ENCODE data around the gene PAPLN.
"Not testable (repeated sequence)": the region's sequence is repeated elsewhere in the genome, so short reads cannot be mapped to it uniquely, and the experiment has no call there.

The PAPLN gene

GRCh38 chr14:73305499-73305898 lies 68.2 kb downstream of the PAPLN start:
- DNase-seq, result no peak

- DNase-seq, result no peak
These were observed 70.0 kb downstream of the PAPLN start for GRCh38 chr14:73307261-73307660.

- DNase-seq, result not testable (repeated sequence)
These were observed 71.9 kb downstream of the PAPLN start for GRCh38 chr14:73309207-73309606.

GRCh38 chr14:73311708-73312030 lies 74.4 kb downstream of the PAPLN start:
- DNase-seq, result no peak

- DNase-seq, result no peak
These were observed 75.4 kb downstream of the PAPLN start for GRCh38 chr14:73312687-73313086.

- no peak for DNase-seq
These were observed 75.8 kb downstream of the PAPLN start for GRCh38 chr14:73313151-73313550.

- no peak for DNase-seq
These were observed 86.6 kb downstream of the PAPLN start for GRCh38 chr14:73323896-73324399.
